ENCODE measurements around the gene MVB12B.

Gene MVB12B

GRCh38 chr9:126435626-126436025 lies 109.0 kb downstream of the MVB12B start:
- TF ChIP-seq, protein P1, sequence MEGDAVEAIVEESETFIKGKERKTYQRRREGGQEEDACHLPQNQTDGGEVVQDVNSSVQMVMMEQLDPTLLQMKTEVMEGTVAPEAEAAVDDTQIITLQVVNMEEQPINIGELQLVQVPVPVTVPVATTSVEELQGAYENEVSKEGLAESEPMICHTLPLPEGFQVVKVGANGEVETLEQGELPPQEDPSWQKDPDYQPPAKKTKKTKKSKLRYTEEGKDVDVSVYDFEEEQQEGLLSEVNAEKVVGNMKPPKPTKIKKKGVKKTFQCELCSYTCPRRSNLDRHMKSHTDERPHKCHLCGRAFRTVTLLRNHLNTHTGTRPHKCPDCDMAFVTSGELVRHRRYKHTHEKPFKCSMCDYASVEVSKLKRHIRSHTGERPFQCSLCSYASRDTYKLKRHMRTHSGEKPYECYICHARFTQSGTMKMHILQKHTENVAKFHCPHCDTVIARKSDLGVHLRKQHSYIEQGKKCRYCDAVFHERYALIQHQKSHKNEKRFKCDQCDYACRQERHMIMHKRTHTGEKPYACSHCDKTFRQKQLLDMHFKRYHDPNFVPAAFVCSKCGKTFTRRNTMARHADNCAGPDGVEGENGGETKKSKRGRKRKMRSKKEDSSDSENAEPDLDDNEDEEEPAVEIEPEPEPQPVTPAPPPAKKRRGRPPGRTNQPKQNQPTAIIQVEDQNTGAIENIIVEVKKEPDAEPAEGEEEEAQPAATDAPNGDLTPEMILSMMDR (IDR thresholded peaks at IDR 0.05), result no peak
- H3K4me1 ChIP-seq, result no peaks in the 10 kb centered on the region
- intact Hi-C loops (cut with DNase I; ENCODE audit: low total_unique reads), result no loop called here

GRCh38 chr9:126436545-126437267 lies 110.1 kb downstream of the MVB12B start:
- Histone ChIP-seq H3K4me3 (no peak overlapping the region), H3K27ac (no peak overlapping the region), H3K9me3 (no peaks in the 10 kb centered on the region), H3K36me3 (peaks cover 0 to 14% (median 0%) of the 10 kb centered on the region in 3 donors), H3K27me3 (no peaks in the 10 kb centered on the region), H3K4me1 (no peaks in the 10 kb centered on the region)
- TF ChIP-seq, protein P1 (IDR thresholded peaks at IDR 0.05), result no peak
- intact Hi-C loops (cut with DNase I; ENCODE audit: low total_unique reads), result no loop called here
- DNase-seq, result no peak

More at GRCh38 chr9:126435626-126436025, 109.0 kb downstream of the MVB12B start:
- H3K36me3 ChIP-seq, result peaks cover 0 to 14% (median 0%) of the 10 kb centered on the region in 3 donors
- H3K27me3 ChIP-seq, result no peaks in the 10 kb centered on the region
- no peaks in the 10 kb centered on the region for H3K9me3 ChIP-seq
- DNase-seq, result no peak
- H3K4me3 ChIP-seq, result no peak overlapping the region
- no peak overlapping the region for H3K27ac ChIP-seq

GRCh38 chr9:126437268-126437666 lies 110.6 kb downstream of the MVB12B start:
- H3K27me3 ChIP-seq, result no peaks in the 10 kb centered on the region
- intact Hi-C loops (cut with DNase I; ENCODE audit: low total_unique reads), result no loop called here

GRCh38 chr9:126437701-126438100 lies 111.1 kb downstream of the MVB12B start:
- Histone ChIP-seq H3K9me3 (no peaks in the 10 kb centered on the region), H3K27me3 (no peaks in the 10 kb centered on the region), H3K4me1 (no peaks in the 10 kb centered on the region), H3K36me3 (peaks cover 0 to 10% (median 0%) of the 10 kb centered on the region in 3 donors), H3K4me3 (no peak overlapping the region), H3K27ac (no peak overlapping the region)
- intact Hi-C loops (cut with DNase I; ENCODE audit: low total_unique reads), result no loop called here
- no peak for DNase-seq
- TF ChIP-seq, protein P1 (IDR thresholded peaks at IDR 0.05), result no peak

More at GRCh38 chr9:126437268-126437666, 110.6 kb downstream of the MVB12B start:
- H3K4me3 ChIP-seq, result no peak overlapping the region
- no peak overlapping the region for H3K27ac ChIP-seq
- DNase-seq, result no peak
- peaks cover 0 to 14% (median 0%) of the 10 kb centered on the region in 3 donors for H3K36me3 ChIP-seq
- no peaks in the 10 kb centered on the region for H3K9me3 ChIP-seq
- no peaks in the 10 kb centered on the region for H3K4me1 ChIP-seq
- TF ChIP-seq, protein P1 (IDR thresholded peaks at IDR 0.05), result no peak

GRCh38 chr9:126438741-126439401 lies 112.2 kb downstream of the MVB12B start:
- Histone ChIP-seq H3K4me3 (no peak overlapping the region), H3K27ac (no peak overlapping the region), H3K4me1 (no peaks in the 10 kb centered on the region), H3K9me3 (no peaks in the 10 kb centered on the region), H3K36me3 (no peaks in the 10 kb centered on the region), H3K27me3 (no peaks in the 10 kb centered on the region)
- intact Hi-C loops (cut with DNase I; ENCODE audit: low total_unique reads), result no loop called here
- no peak for DNase-seq
- TF ChIP-seq, protein P1 (IDR thresholded peaks at IDR 0.05), result no peak
